Stimulated activated naive CD8-positive, alpha-beta T cell treated with anti-CD3 and anti-CD28 coated beads, Interleukin-15, Interleukin-2, amounts not matched to agents 100 U/mL and 50 U/mL, for 24 hours (primary cell): ENCODE measurements around the gene IFITM2.
A peak's percentile ranks its signal among the peaks of the same experiment; 100 is the strongest.
"Not testable (repeated sequence)": the region's sequence is repeated elsewhere in the genome, so short reads cannot be mapped to it uniquely, and the experiment has no call there.

ENCODE experiments used
- ATAC-seq: fragments of 150-1000 bp; cut with Tn5 transposase; one replicate; pipeline ENCODE4 v1.10.0; 2021
- DNase-seq: peaks from one replicate; pipeline ENCODE4 v3.0.0; 2021

IFITM2 gene

DNA sequence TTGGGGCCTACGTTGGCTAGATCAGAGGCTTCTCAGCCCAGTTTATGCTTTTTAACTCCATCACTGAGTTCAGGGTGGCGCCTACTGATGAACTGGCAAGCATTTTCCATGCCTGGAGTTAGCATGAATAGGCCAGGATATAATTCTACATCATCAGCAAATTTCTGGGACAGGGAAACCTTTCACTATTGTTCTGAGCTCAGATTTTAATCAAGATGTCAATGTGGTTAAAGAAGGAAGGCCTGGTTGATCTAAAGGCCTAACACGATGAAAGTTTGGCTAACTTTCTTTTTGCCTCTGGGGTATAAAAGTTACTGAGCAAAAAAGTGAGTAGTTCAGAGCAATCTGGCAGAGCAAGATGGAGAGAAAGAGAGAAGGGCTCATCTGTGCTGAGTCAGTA lies 34.7 kb downstream of the IFITM2 start:
- DNase-seq (no peak), ATAC-seq (no peak)

DNA sequence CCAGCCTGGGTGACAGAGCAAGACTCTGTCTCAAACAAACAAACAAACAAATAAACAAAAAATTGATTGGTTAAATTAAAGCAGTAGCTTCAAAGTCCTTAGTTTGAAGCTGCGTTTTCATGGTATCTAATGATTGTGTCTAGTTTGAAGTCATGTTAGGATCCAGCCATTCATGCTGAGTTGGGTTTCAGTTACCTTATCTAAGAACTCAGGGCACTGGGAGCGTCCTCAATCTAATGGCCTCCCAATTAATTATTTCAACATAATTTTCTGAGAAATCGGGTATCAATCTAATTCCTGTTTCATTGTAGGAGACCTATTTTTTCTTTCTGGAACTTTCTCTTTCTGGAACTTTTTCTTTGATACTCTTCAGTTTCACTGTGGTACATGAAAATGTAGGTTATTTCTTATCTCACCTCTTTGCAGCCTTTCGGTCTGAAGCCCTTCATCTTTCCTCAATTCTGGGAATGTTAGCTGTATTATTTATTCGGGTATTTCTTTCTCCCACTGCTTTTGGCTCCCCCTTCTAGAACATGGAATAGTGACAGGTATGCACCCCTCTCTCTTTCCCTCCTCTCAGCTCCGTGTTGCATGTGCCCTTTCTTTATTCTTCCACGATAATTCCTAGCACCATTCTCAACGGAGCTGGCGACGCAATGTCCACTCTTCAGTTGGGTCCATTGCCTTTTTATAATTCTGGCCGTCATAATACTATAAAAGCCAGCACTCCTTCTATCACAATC lies 37.4 kb downstream of the IFITM2 start:
- ATAC-seq = no peak
- DNase-seq = no peak

DNA sequence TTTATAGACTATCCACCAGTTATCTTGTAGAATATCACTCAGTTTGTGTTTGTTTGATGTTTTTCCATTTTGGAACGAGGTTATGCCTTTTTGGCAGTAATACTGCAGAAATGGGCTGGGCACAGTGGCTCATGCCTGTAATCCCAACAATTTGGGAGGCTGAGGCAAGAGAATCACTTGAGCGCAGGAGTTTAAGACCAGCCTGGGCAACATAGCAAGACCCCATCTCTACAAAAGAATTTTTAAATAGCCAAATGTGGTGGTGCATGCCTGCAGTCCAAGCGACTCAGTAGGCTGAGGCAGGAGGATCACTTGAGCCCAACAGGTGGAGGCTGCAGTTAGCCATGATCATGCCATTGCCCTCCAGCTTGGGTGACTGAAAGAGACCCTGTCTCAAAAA lies 38.9 kb downstream of the IFITM2 start:
- DNase-seq (no peak), ATAC-seq (no peak)

DNA sequence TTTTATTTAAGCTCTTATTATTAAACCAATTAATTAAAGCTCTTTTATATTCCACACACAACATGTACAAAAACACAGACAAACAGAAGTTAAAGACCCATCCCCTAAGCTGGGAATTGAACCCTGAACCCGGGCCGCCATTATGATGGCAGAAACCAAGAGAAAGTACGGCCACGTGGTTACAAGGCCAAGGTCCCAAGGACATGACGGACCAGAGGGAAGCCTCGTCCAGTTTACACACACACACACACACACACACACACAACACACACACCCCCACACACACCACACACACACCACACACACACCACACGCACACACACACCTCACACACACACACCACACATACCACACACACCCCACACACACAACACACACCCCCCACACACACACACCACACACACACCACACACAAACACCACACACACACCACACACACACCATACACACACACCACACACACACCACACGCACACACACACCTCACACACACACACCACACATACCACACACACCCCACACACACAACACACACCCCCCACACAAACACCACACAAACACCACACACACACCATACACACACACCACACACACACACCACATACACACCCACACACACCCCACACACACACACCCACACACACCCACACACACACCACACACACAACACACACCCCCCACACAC lies 41.8 kb downstream of the IFITM2 start:
- DNase-seq, ATAC-seq: not testable (repeated sequence)

DNA sequence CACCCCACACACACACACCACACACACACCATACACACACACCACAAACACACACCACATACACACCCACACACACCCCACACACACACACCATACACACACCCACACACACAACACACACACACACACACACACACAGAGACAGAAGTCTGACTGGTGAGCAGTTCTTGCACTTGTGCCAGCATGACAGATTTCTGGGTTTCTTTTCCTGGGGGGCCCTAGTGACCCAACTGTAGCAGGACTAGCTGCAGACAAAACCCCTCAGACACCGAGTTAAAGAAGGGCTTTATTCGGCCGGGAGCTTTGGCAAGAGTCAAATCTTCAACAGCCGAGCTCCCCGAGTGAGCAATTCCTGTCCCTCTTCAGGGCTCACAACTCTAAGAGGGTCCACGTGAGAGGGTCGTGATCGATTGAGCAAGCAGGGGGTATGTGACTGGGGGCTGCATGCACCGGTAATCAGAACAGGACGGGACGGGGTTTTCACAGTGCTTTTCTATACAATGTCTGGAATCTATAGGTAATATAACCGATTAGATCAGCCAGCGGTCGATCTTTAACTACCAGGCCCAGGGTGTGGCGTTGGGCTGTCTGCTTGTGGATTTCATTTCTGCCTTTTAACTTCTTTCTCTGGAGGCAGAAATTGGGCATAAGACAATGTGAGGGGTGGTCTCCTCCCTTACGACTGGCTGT lies 42.6 kb downstream of the IFITM2 start:
- not testable (repeated sequence) for ATAC-seq, DNase-seq

DNA sequence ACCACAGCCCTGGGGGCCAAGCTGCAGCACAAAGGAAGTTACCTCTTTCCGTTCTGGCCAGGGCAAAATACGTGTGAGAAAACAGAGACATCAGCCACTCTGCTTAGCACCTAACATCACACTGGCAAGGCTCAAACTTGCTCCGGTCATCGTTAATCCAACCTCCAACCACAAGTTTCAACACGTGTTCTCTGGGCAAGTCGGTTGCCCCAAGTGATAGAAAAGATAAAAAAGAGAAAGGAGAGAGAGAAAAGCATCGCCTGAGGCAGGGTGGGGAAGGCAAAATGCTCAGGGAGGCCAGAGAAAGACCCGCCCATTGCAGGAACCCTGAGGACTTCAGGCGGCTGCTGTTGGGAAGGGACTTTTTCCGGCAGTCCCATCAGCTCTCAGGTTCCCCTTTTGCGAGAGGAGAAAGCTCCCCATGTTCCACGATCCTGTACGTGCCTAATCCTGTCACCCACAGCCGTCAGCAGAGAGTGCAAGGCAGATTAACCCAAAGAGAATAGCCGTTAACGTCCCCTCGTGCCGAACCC lies 43.2 kb downstream of the IFITM2 start:
- ATAC-seq (no peak), DNase-seq (no peak)

DNA sequence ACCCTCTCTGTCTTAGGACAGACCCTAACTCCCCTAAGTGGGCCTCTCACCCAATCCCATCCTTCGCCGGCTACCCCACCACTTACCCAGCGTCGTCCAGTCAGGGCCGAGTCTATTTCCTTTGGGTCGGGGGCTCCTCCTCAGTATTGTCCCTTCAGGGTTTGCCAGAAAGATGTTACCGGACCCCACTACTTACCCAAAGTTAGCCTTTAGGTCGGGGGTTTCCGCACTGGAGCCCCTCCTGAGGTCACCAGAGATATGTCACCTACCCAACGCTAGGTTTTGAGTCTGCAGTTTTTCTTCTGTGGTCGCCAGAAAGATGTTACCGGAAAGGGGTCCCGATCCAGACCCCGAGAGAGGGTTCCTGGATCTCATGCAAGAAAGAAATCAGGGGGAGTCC lies 43.8 kb downstream of the IFITM2 start:
- ATAC-seq (no peak), DNase-seq (no peak)

DNA sequence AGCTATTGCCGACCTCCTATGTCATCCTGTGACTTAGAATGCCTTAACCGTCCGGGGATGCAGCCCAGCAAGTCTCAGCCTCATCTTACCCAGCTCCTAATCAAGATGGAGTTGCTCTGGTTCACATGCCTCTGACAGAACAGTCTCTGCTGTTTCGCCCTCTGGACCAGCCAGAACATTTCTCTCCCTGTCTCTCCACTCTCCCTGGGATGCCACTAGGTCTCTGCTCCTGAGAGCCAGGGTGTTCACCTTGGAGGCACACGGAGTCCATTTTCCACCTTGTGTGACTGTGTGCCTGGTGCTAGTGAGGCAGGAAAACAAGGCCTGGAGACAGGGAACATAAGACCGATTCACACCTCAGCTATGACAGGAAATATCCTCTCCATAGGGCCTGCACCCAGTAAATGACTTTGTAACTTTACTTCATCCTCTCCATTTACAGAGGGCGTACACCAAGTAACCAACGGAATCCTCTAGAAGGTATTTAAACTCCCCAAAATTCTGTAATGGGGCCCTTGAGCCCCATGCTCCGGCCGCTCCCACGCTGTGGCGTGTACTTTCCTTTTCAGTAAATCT lies 44.9 kb downstream of the IFITM2 start:
- no peak for ATAC-seq
- no peak for DNase-seq

DNA sequence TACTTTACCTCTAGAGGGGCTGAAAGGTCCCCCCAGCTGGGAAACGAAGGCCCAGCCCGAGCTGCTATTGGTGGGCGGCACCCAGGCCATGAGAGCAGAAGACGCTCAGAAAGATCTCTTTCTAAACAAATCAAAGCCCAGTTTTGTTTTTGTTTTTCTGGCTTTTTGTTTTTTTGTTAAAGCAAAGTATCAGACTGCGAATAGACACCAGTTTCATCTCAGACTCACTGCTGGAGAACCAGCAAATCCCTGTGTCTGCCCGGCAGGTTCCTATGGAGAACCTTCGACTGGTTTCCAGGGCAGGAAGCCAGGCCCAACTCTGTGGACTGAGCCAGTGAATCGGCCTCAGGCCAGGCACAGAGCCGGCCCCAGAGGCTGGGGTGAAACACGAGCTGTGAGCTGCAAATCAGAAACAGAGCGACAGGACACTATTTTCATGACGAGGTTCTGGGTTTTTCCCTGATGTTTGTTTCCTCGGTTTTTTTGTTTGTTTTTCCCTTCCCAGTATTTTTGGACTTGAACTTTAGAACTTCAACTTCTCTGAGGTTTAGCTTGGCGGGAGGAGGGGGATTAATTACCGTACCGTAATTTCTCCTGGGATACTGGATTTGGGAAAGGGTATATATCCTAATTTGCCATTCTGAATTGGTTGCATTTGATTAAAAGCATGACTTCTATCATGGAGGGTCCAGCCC lies 45.7 kb downstream of the IFITM2 start:
- DNase-seq (no peak), ATAC-seq (no peak)

DNA sequence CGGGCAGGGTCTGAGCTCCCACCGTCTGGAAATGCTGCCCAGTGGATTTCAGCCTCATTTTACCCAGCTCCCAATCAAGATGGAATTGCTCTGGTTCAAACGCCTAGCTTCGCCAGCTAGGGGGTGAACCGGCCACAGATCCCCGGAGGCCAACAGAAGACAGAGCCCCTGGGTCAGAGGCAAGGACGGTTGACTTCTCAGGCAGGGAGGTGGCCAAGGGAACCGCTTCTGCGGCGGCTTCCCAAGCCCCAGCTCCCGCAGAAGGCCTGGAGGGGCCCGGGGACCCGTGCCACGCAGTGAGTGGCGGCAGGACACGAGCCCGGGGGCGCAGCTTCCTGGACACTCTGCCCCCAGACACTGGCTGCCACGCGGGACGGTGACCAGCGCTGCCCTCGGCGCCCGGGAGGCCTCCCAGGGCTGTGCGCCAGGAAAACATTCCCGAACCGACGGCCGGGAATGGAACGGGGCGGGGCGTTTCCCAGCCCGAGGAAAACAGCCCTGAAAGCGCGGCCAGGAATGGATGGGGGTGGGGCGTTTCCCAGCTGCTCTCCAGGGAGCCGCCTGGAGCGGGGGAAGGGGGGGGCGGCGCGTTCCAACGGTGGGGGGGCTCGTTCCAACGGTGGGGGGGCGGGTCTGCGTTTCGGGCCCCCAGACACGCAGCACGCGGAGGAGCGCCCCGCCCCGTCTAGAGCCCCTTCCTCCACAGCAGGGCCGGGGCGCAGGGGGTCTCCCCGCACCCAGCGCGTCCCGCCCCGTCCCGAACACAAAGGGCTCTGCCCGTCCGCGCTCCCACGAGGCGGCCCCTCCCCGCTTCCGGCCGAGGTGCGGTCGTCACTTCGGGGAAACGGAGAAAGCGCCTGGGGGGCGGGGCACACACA lies 48.2 kb downstream of the IFITM2 start:
- ATAC-seq = peak; percentile 66
- peak; percentile 90 for DNase-seq

DNA sequence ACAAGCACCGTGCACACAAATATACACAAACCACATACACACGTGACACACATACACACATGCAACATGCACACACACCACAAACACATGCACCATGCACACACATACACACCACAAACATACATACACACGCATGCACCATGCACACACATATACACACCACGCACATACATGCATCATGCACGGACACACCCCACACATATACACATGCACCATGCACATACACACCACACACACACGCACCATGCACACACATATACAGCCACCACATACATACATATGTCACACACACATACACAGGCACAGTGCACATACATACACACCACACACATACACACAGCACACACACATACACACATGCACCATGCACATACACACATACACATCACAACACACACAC lies 49.0 kb downstream of the IFITM2 start:
- ATAC-seq = no peak

DNA sequence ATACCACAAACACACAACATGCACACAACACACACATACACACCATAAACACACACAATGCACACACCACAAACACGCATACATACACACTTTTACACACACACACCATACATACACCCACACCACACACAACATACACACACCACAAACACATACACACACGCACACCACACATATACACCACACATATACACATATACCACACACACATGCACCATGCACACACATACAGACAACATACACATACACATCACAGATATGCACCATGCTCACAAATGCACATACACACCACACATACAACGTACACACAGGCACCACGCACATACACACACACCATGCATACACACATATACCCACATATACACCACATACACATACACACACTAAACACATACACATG lies 50.0 kb downstream of the IFITM2 start:
- no peak for ATAC-seq
- no peak for DNase-seq

More for the DNA sequence above, 49.0 kb downstream of the IFITM2 start:
- DNase-seq = no peak

DNA sequence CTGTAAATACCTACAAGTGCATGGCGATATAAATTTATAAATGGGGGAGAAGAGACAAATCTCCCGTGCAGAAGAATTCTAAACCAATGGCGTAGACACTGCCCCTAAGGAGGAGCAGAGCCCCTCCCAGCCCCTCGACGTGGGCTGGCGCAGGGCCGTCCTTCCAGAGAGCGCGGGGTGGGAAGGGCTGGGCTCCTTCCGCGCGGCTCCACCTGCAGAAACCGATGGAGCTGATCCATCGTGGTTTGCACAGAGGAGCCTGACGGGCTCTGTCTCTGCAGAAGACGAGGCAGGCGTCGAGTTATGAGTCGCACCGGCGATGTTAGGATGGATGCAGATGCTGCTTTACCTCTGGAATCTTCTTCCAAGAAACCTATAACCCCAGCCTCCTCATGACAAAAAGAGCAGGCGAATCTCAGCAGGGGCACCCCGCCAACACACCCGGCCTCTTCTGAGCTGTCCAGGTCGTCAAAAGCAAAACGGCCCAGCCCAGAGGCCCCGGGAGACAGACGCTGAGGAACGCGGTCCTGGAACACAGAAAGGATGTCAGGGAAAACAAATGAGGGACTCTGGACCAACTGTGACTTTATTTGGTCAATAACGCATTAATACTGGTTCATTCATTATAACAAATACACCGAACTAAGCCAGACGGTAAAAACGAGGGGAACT lies 50.6 kb downstream of the IFITM2 start:
- DNase-seq = no peak
- ATAC-seq = no peak
